Stimulated activated CD8-positive, alpha-beta memory T cell treated with anti-CD3 and anti-CD28 coated beads, Interleukin-7, amount 100 ng/mL, for 24 hours (primary cell): Measurements from ENCODE around the gene MGAT4B.
A peak's percentile ranks its signal among the peaks of the same experiment; 100 is the strongest.

Experiments used
- DNase-seq: peaks from one replicate; pipeline ENCODE4 v3.0.0-alpha.2; 2020; ENCODE audit warnings: low read depth

MGAT4B gene

GRCh38 chr5:179768326-179769085 is 38.2 kb downstream of the MGAT4B start:
- DNase-seq = no peak

- DNase-seq = no peak
Measured at GRCh38 chr5:179767496-179768100, 39.1 kb downstream of the MGAT4B start.

- no peak for DNase-seq
Measured at GRCh38 chr5:179766726-179767455, 39.8 kb downstream of the MGAT4B start.

- no peak for DNase-seq
Measured at GRCh38 chr5:179766021-179766725, 40.5 kb downstream of the MGAT4B start.

- DNase-seq = no peak
Measured at GRCh38 chr5:179765400-179765799, 41.3 kb downstream of the MGAT4B start.

GRCh38 chr5:179764056-179764455 is 42.6 kb downstream of the MGAT4B start:
- no peak for DNase-seq

- peak; percentile 29 for DNase-seq
Measured at GRCh38 chr5:179763215-179763945, 43.3 kb downstream of the MGAT4B start.

GRCh38 chr5:179762781-179763176 is 43.9 kb downstream of the MGAT4B start:
- no peak for DNase-seq

GRCh38 chr5:179762079-179762780 is 44.4 kb downstream of the MGAT4B start:
- no peak for DNase-seq

- no peak for DNase-seq
Measured at GRCh38 chr5:179759581-179760551, 46.8 kb downstream of the MGAT4B start.

GRCh38 chr5:179758955-179759354 is 47.7 kb downstream of the MGAT4B start:
- DNase-seq = no peak

GRCh38 chr5:179755022-179755421 is 51.6 kb downstream of the MGAT4B start:
- no peak for DNase-seq

GRCh38 chr5:179753971-179754370 is 52.7 kb downstream of the MGAT4B start:
- no peak for DNase-seq

- no peak for DNase-seq
Measured at GRCh38 chr5:179749857-179750508, 56.7 kb downstream of the MGAT4B start.

GRCh38 chr5:179747811-179748210 is 58.9 kb downstream of the MGAT4B start:
- DNase-seq = no peak
